IMR-90 (cell line): Measurements from ENCODE around the gene MYOF. TPM values are rescaled to one million over a fixed set of nuclear protein-coding genes. Genes with fewer than 3 reads are reported as not detected.

Experiments used
- ATAC-seq: fragments of 200-7000 bp; cut with Tn5 transposase; 2 replicates; pipeline ENCODE4 v1.9.1; 2020; ENCODE audit warnings: low read depth, mild to moderate bottlenecking, moderate library complexity
- BruUV-seq: library from RNA; stranded (reverse); fragments of 400-500 nt; replicated peaks from 2 replicates; lab custom pipeline; 2021; lab: Mats Ljungman, UMichigan
- CTCF ChIA-PET: fragments of 300-600 bp; formaldehyde crosslinking; extraction: SDS; loops from one replicate; lab custom pipeline; 2021; ENCODE audit warnings: antibody characterized with exemption; lab: Yijun Ruan, JAX
- POLR2A ChIA-PET: fragments of 300-600 bp; sonication (Branson Sonifier 250); formaldehyde crosslinking; loops from one replicate; lab custom pipeline; 2022; ENCODE audit warnings: antibody characterized with exemption; ENCODE audit not compliant: unreplicated experiment; lab: Charles Lee
- DNase-seq: peaks from one replicate; pipeline ENCODE4 v3.0.0; 2013
- H2AFZ ChIP-seq: replicated peaks from 2 replicates; pipeline ENCODE3; 2013; ENCODE audit warnings: low read length, mild to moderate bottlenecking; ENCODE audit not compliant: poor library complexity
- H2AK5ac ChIP-seq: 2 replicates; pipeline ENCODE4 v1.6.1; 2013; ENCODE audit warnings: low read depth, low read length, inconsistent platforms
- H2AK9ac ChIP-seq: replicated peaks from 2 replicates; pipeline ENCODE3; 2013; ENCODE audit warnings: mild to moderate bottlenecking, low read depth, low read length, moderate library complexity; ENCODE audit not compliant: poor library complexity
- H2BK120ac ChIP-seq: 2 replicates; pipeline ENCODE4 v1.6.1; 2013; ENCODE audit warnings: low read depth, low read length, inconsistent platforms
- H2BK15ac ChIP-seq: 3 replicates; pipeline ENCODE4 v1.6.1; 2013; ENCODE audit warnings: low read depth, low read length, inconsistent platforms
- H2BK20ac ChIP-seq: 2 replicates; pipeline ENCODE4 v1.6.1; 2013; ENCODE audit warnings: low read depth, mild to moderate bottlenecking, inconsistent platforms, low read length, moderate library complexity
- H2BK5ac ChIP-seq: 2 replicates; pipeline ENCODE4 v1.6.1; 2013; ENCODE audit warnings: mild to moderate bottlenecking, low read depth, low read length, inconsistent platforms; ENCODE audit not compliant: poor library complexity, severe bottlenecking
- H3K14ac ChIP-seq: replicated peaks from 2 replicates; pipeline ENCODE4 v1.6.1; 2013; ENCODE audit warnings: low read depth, low read length, inconsistent platforms
- H3K18ac ChIP-seq: 2 replicates; pipeline ENCODE4 v1.6.1; 2013; ENCODE audit warnings: low read depth, low read length, control low read depth
- H3K23ac ChIP-seq: 2 replicates; pipeline ENCODE4 v1.6.1; 2013; ENCODE audit warnings: low read depth, low read length, inconsistent platforms
- H3K27ac ChIP-seq: 2 replicates; pipeline ENCODE4 v1.5.1; 2013; ENCODE audit warnings: mild to moderate bottlenecking, control low read depth, low read length; ENCODE audit not compliant: insufficient read depth
- H3K27me3 ChIP-seq: 2 replicates; pipeline ENCODE4 v1.6.1; 2013; ENCODE audit warnings: low read length; ENCODE audit not compliant: control insufficient read depth, insufficient read depth
- H3K36me3 ChIP-seq: 2 replicates; pipeline ENCODE4 v1.6.1; 2013; ENCODE audit warnings: low read length, mixed read lengths; ENCODE audit not compliant: control insufficient read depth, insufficient read depth
- H3K4ac ChIP-seq: 2 replicates; pipeline ENCODE4 v1.6.1; 2013; ENCODE audit warnings: low read depth, low read length, inconsistent platforms
- H3K4me1 ChIP-seq: 2 replicates; pipeline ENCODE4 v1.6.1; 2013; ENCODE audit warnings: low read length, mixed read lengths; ENCODE audit not compliant: control insufficient read depth, insufficient read depth
- H3K4me2 ChIP-seq: 2 replicates; pipeline ENCODE4 v1.6.1; 2013; ENCODE audit warnings: low read depth, mild to moderate bottlenecking, control low read depth, low read length, moderate library complexity
- H3K4me3 ChIP-seq: 2 replicates; pipeline ENCODE4 v1.5.1; 2013; ENCODE audit warnings: low read depth, mild to moderate bottlenecking, control low read depth, low read length, moderate library complexity; ENCODE audit not compliant: insufficient read depth
- H3K56ac ChIP-seq: 2 replicates; pipeline ENCODE4 v1.6.1; 2013; ENCODE audit warnings: low read length, inconsistent platforms; ENCODE audit not compliant: insufficient read depth; ENCODE audit errors: extremely low read depth
- H3K79me1 ChIP-seq, 2 experiments: 2 replicates each; pipeline ENCODE4 v1.6.1; 2013; ENCODE audit warnings: low read length in 2 of 2, inconsistent platforms in 1 of 2, low read depth in 1 of 2
- H3K9ac ChIP-seq: 2 replicates; pipeline ENCODE4 v1.6.1; 2013; ENCODE audit warnings: low read depth, low read length, control low read depth
- H3K9me1 ChIP-seq: 2 replicates; pipeline ENCODE4 v1.6.1; 2013; ENCODE audit warnings: low read length, inconsistent platforms; ENCODE audit not compliant: insufficient read depth
- H3K9me3 ChIP-seq: 2 replicates; pipeline ENCODE4 v1.6.1; 2013; ENCODE audit warnings: low read length; ENCODE audit not compliant: control insufficient read depth, insufficient read depth
- H4K20me1 ChIP-seq: 2 replicates; pipeline ENCODE4 v1.6.1; 2013; ENCODE audit warnings: low read length, inconsistent platforms; ENCODE audit not compliant: insufficient read depth
- H4K5ac ChIP-seq: 2 replicates; pipeline ENCODE4 v1.6.1; 2013; ENCODE audit warnings: mild to moderate bottlenecking, low read depth, low read length, control low read depth
- H4K8ac ChIP-seq, 2 experiments: 2 replicates each; pipeline ENCODE4 v1.6.1; 2013; ENCODE audit warnings: low read depth in 2 of 2, low read length in 2 of 2, control low read depth in 1 of 2, inconsistent platforms in 1 of 2
- H4K91ac ChIP-seq: 2 replicates; pipeline ENCODE4 v1.6.1; 2013; ENCODE audit warnings: low read depth, low read length, inconsistent platforms; ENCODE audit not compliant: insufficient read depth
- USF2 ChIP-seq: fragments of 150-350 bp; IDR thresholded peaks from 2 replicates; pipeline ENCODE4 v1.6.1; 2017; ENCODE audit warnings: mild to moderate bottlenecking, antibody characterized with exemption, low read length, low read depth
- WGBS, 2 experiments: methylation state at CpG; one replicate each; pipeline versions ENCODE4 v1.1.5 to v1.1.7; 2013; ENCODE audit warnings: missing lambda C conversion rate in 2 of 2; ENCODE audit not compliant: insufficient read length in 1 of 2; ENCODE audit errors: extremely low coverage in 2 of 2; 5-methylcytosine and 5-hydroxymethylcytosine counted together
- dilution Hi-C: fragments of 300-500 bp; cut with HindIII; formaldehyde crosslinking; loops from one replicate; pipeline ENCODE4 v1.14.3; 2018; ENCODE audit warnings: low sequenced_read_pairs; ENCODE audit not compliant: unreplicated experiment
- in situ Hi-C: fragments of 300-500 bp; cut with MboI; formaldehyde crosslinking; loops from 3 replicates; pipeline ENCODE4 v1.14.3; 2019; ENCODE audit warnings: low sequenced_read_pairs, inconsistent platforms, mixed read lengths
- intact Hi-C: fragments of 100-400 bp; cut with micrococcal nuclease; formaldehyde crosslinking; loops from 2 replicates; pipeline ENCODE4 v1.10.0; 2022
- polyA plus RNA-seq, 3 experiments: library from polyadenylated mRNA; depleted of rRNA; stranded (reverse); fragments of >200 nt; gene quantifications; 2 replicates each; pipeline ENCODE4 v1.2.3, GENCODE V29; 2012; ENCODE audit warnings: low replicate concordance in 1 of 3
- total RNA-seq: library from RNA; depleted of rRNA; stranded (reverse); fragments of >200 nt; gene quantifications from 2 replicates; pipeline ENCODE4 v1.2.3, GENCODE V29; 2012

Gene MYOF
- total and polyA plus RNA-seq, 2 of the 4 experiments (the other 2 are of a cell fraction) = 221 to 281 TPM

GRCh38 chr10:93494494-93494893 is 12.4 kb upstream of the MYOF start:
- intact Hi-C loops = no loop called here
- ChIA-PET CTCF (interaction anchor here (1.3 kb wide), 1 partner anchor 118 kb away, joined by 4 read pairs; no protein-coding TSS in a partner anchor), POLR2A (no interaction called here)
- H3K4me3 ChIP-seq = no peak overlapping the region
- H2BK15ac ChIP-seq = no peak overlapping the region
- no peak overlapping the region for H3K23ac ChIP-seq
- H4K91ac ChIP-seq = no peak overlapping the region
- peaks cover 9 to 10% of the 10 kb centered on the region in 2 experiments for H3K79me1 ChIP-seq
- H4K20me1 ChIP-seq = no peaks in the 10 kb centered on the region
- no peak overlapping the region for H3K14ac ChIP-seq
- H3K18ac ChIP-seq = no peak overlapping the region
- H3K27ac ChIP-seq = no peak overlapping the region
- H3K4me2 ChIP-seq = no peak overlapping the region
- WGBS, 2 experiments = no CpG with 5 or more reads among the region's 2 CpGs
- no peak overlapping the region for H3K56ac ChIP-seq
- no peak overlapping the region for H2BK20ac ChIP-seq
- H2BK5ac ChIP-seq = no peak overlapping the region
- no peaks in the 10 kb centered on the region for H3K4me1 ChIP-seq
- H3K9me1 ChIP-seq = no peaks in the 10 kb centered on the region
- dilution Hi-C loops = no loop called here
- H4K5ac ChIP-seq = no peak overlapping the region
- TF ChIP-seq USF2 = no peak
- H2AK9ac ChIP-seq = no peak overlapping the region
- H4K8ac ChIP-seq = no peak overlapping the region
- BruUV-seq = no TSS peak
- ATAC-seq = no peak
- H3K9ac ChIP-seq = no peak overlapping the region
- H2BK120ac ChIP-seq = no peak overlapping the region
- in situ Hi-C loops = no loop called here
- no peaks in the 10 kb centered on the region for H3K36me3 ChIP-seq
- no peak overlapping the region for H2AK5ac ChIP-seq
- H2AFZ ChIP-seq = no peak overlapping the region
- DNase-seq = no peak
- no peak overlapping the region for H3K4ac ChIP-seq
- no peaks in the 10 kb centered on the region; the same call in 1 of the 2 replicates for H3K27me3 ChIP-seq
- no peaks in the 10 kb centered on the region for H3K9me3 ChIP-seq
